B cell (primary cell): Measurements from ENCODE around the gene CADPS. TPM values are rescaled to one million over a fixed set of nuclear protein-coding genes. Genes with fewer than 3 reads are reported as not detected.

ENCODE experiments used
- ATAC-seq: fragments of 200-7000 bp; cut with Tn5 transposase; one replicate; pipeline ENCODE4 v1.10.0; 2021; ENCODE audit warnings: low read depth, mild to moderate bottlenecking, moderate number of reproducible peaks, moderate library complexity
- CTCF ChIA-PET: fragments of 350-600 bp; sonication (Branson Sonifier 250); formaldehyde crosslinking; loops from one replicate; lab custom pipeline; 2021; ENCODE audit warnings: antibody characterized with exemption, inconsistent platforms; lab: Charles Lee
- POLR2A ChIA-PET: fragments of 350-600 bp; sonication (Branson Sonifier 250); formaldehyde crosslinking; loops from one replicate; lab custom pipeline; 2021; ENCODE audit warnings: antibody characterized with exemption; lab: Charles Lee
- DNase-seq: peaks from one replicate; pipeline ENCODE4 v3.0.0; 2013
- H2AFZ ChIP-seq: 2 replicates; pipeline ENCODE4 v1.6.1; 2012; ENCODE audit warnings: mild to moderate bottlenecking, low read depth, low read length; ENCODE audit not compliant: insufficient read depth, poor library complexity, severe bottlenecking
- H3K27ac ChIP-seq, 2 donors: 1 replicate in 1 of 2; 2 replicates in 1 of 2; pipeline ENCODE4 v1.5.1; 2012 to 2013; ENCODE audit warnings: low read length in 2 of 2, mild to moderate bottlenecking in 2 of 2, moderate library complexity in 1 of 2
- H3K27me3 ChIP-seq, 4 experiments: fragments of 200-600 bp in 1 of 4; sonication (generic) in 1 of 4; replicated peaks in 1 of 4; 1 replicate in 2 of 4; 2 replicates in 2 of 4; pipeline versions ENCODE4 v1.6.1 to v1.7.0; 2013 to 2016; ENCODE audit warnings: low read length in 3 of 4, mild to moderate bottlenecking in 2 of 4, mixed read lengths in 1 of 4, moderate library complexity in 1 of 4; ENCODE audit not compliant: insufficient read depth in 4 of 4, control insufficient read depth in 3 of 4; ENCODE audit errors: control extremely low read depth in 1 of 4
- H3K36me3 ChIP-seq, 2 experiments: replicated peaks in 1 of 2; 1 replicate in 1 of 2; 2 replicates in 1 of 2; pipeline versions ENCODE4 v1.6.1 to v1.7.1; 2013; ENCODE audit warnings: low read length in 1 of 2; ENCODE audit not compliant: insufficient read depth in 2 of 2, control insufficient read depth in 1 of 2; ENCODE audit errors: control extremely low read depth in 1 of 2, extremely low read depth in 1 of 2
- H3K4me1 ChIP-seq, 2 donors: fragments of 200-600 bp in 1 of 2; sonication (generic) in 1 of 2; 1 replicate in 1 of 2; 2 replicates in 1 of 2; pipeline versions ENCODE4 v1.5.1 to v1.6.1; 2013 to 2017; ENCODE audit warnings: low read length in 2 of 2; ENCODE audit not compliant: control insufficient read depth in 2 of 2, insufficient read depth in 2 of 2
- H3K4me2 ChIP-seq: replicated peaks from 2 replicates; pipeline ENCODE3; 2012; ENCODE audit warnings: mild to moderate bottlenecking, low read depth, low read length; ENCODE audit not compliant: poor library complexity, severe bottlenecking
- H3K4me3 ChIP-seq, 5 experiments: fragments of 200-600 bp in 1 of 5; sonication (generic) in 1 of 5; 1 replicate in 3 of 5; 2 replicates in 2 of 5; pipeline versions ENCODE4 v1.5.1 to v1.7.0; 2011 to 2016; ENCODE audit warnings: low read length in 4 of 5, mild to moderate bottlenecking in 4 of 5, low read depth in 2 of 5, control low read depth in 1 of 5, moderate library complexity in 1 of 5; ENCODE audit not compliant: insufficient read depth in 1 of 5; ENCODE audit errors: control extremely low read depth in 1 of 5, extremely low read depth in 1 of 5
- H3K79me2 ChIP-seq: fragments of 200-600 bp; sonication (generic); one replicate; pipeline ENCODE4 v1.6.0; 2016; ENCODE audit warnings: low read length; ENCODE audit not compliant: control insufficient read depth, insufficient read depth
- H3K9ac ChIP-seq: fragments of 200-600 bp; sonication (generic); 2 replicates; pipeline ENCODE4 v1.6.1; 2017; ENCODE audit warnings: mild to moderate bottlenecking, low read length, moderate library complexity
- H3K9me3 ChIP-seq, 3 donors: one replicate each; pipeline versions ENCODE4 v1.6.1 to v1.7.1; 2013; ENCODE audit warnings: low read length in 2 of 3; ENCODE audit not compliant: control insufficient read depth in 2 of 3, insufficient read depth in 1 of 3; ENCODE audit errors: control extremely low read depth in 1 of 3
- H4K20me1 ChIP-seq: 2 replicates; pipeline ENCODE4 v1.6.0; 2012; ENCODE audit warnings: mild to moderate bottlenecking, low read length; ENCODE audit not compliant: insufficient read depth, control insufficient read depth, poor library complexity, severe bottlenecking
- H3K27ac Mint-ChIP-seq: one replicate; pipeline ENCODE4 v1.8.0; 2021; ENCODE audit warnings: mixed read lengths
- H3K27me3 Mint-ChIP-seq: one replicate; pipeline ENCODE4 v1.8.0; 2021; ENCODE audit warnings: mixed read lengths
- H3K4me1 Mint-ChIP-seq: one replicate; pipeline ENCODE4 v1.8.0; 2021; ENCODE audit warnings: mixed read lengths
- H3K4me3 Mint-ChIP-seq: one replicate; pipeline ENCODE4 v1.8.0; 2021; ENCODE audit warnings: mixed read lengths
- H3K9me3 Mint-ChIP-seq: one replicate; pipeline ENCODE4 v1.8.0; 2022; ENCODE audit warnings: mixed read lengths; ENCODE audit not compliant: insufficient read depth
- CTCF ChIP-seq: fragments of 200-600 bp; IDR thresholded peaks from one replicate; pipeline ENCODE4 v1.8.0; 2022; ENCODE audit warnings: antibody characterized with exemption, mild to moderate bottlenecking
- EZH2 ChIP-seq: IDR thresholded peaks from 2 replicates; pipeline ENCODE4 v1.6.1; 2012; ENCODE audit warnings: borderline replicate concordance, low read depth, mild to moderate bottlenecking, moderate library complexity, low read length; ENCODE audit not compliant: insufficient read depth, poor library complexity, severe bottlenecking
- WGBS: methylation state at CpG from one replicate; pipeline ENCODE4 v1.1.5; 2013; ENCODE audit warnings: missing lambda C conversion rate; ENCODE audit not compliant: insufficient coverage; 5-methylcytosine and 5-hydroxymethylcytosine counted together
- intact Hi-C: fragments of 100-400 bp; cut with micrococcal nuclease; formaldehyde crosslinking; loops from one replicate; pipeline ENCODE4 v1.10.0; 2022
- polyA plus RNA-seq: library from polyadenylated mRNA; depleted of rRNA; stranded (reverse); fragments of >200 nt; gene quantifications from 2 replicates; pipeline ENCODE4 v1.2.3, GENCODE V29; 2012
- total RNA-seq, 2 donors: library from RNA; stranded (reverse); fragments of 120-200 nt in 1 of 2; gene quantifications; 1 replicate in 1 of 2; 2 replicates in 1 of 2; pipeline versions ENCODE4 v1.2.3 to v1.2.4, GENCODE V29; 2013 to 2022

Gene CADPS
- total and polyA plus RNA-seq, 2 donors (not counting 1 experiment from before 2014, with no cell fraction given) = 0.16 to 0.22 TPM

DNA sequence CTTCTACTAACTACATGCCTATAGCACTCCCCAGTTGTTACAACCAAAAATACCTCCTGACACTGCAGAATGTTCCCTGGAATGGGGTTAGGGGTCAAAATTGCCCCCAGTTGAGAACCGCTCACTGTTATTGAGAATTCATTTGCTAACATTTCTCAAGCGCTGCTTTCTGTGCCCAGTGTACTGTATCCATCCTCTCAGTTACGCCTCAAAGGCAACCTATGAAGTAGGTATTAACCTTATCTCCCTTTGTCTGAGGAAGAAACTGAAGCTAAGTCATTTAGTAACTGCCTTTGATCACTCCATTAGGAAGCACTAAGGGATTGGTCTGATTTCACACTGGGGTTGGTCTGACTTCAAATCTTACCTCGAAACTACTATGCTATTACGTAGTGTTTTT lies 70.1 kb downstream of the CADPS start:
- Mint-ChIP-seq H3K4me3 (no peak overlapping the region), H3K27me3 (no peaks in the 10 kb centered on the region), H3K9me3 (no peaks in the 10 kb centered on the region), H3K4me1 (no peaks in the 10 kb centered on the region), H3K27ac (no peak overlapping the region)
- no peak overlapping the region for H3K4me2 ChIP-seq
- ATAC-seq = no peak
- H3K4me3 ChIP-seq = no peak overlapping the region
- CTCF ChIA-PET = no interaction called here
- peaks cover 0 to 1% (median 0%) of the 10 kb centered on the region in 3 donors for H3K9me3 ChIP-seq
- no peak overlapping the region for H3K9ac ChIP-seq
- no peaks in the 10 kb centered on the region for H3K36me3 ChIP-seq
- POLR2A ChIA-PET = no interaction called here
- H2AFZ ChIP-seq = no peak overlapping the region
- TF ChIP-seq CTCF = no peak
- intact Hi-C loops = no loop called here
- no peaks in the 10 kb centered on the region for H4K20me1 ChIP-seq
- no peak overlapping the region for H3K27ac ChIP-seq
- no CpG with 5 or more reads among the region's 5 CpGs for WGBS
- DNase-seq = no peak
- H3K27me3 ChIP-seq = no peaks in the 10 kb centered on the region
- H3K79me2 ChIP-seq = no peaks in the 10 kb centered on the region
- no peaks in the 10 kb centered on the region for H3K4me1 ChIP-seq

- Mint-ChIP-seq H3K27ac (no peak overlapping the region), H3K4me1 (no peaks in the 10 kb centered on the region), H3K27me3 (no peaks in the 10 kb centered on the region), H3K9me3 (no peaks in the 10 kb centered on the region), H3K4me3 (no peak overlapping the region)
- Histone ChIP-seq H3K4me3 (no peak overlapping the region), H3K36me3 (no peaks in the 10 kb centered on the region), H3K27me3 (no peaks in the 10 kb centered on the region), H3K9me3 (peaks cover 0 to 1% (median 0%) of the 10 kb centered on the region in 3 donors), H3K79me2 (no peaks in the 10 kb centered on the region), H3K4me2 (no peak overlapping the region), H3K27ac (no peak overlapping the region), H2AFZ (no peak overlapping the region), H3K9ac (no peak overlapping the region), H3K4me1 (no peaks in the 10 kb centered on the region), H4K20me1 (no peaks in the 10 kb centered on the region)
- DNase-seq (no peak), ATAC-seq (no peak)
- no peak for TF ChIP-seq EZH2
- no peak for TF ChIP-seq CTCF
- no CpG with 5 or more reads among the region's 2 CpGs for WGBS
- ChIA-PET CTCF (no interaction called here), POLR2A (no interaction called here)
- intact Hi-C loops = no loop called here
Observed at GRCh38 chr3:62803276-62803675, 71.9 kb downstream of the CADPS start.
